GM03348 (cell line): ENCODE data around the gene SLC35F5.
"Not testable (repeated sequence)": the region's sequence is repeated elsewhere in the genome, so short reads cannot be mapped to it uniquely, and the experiment has no call there.

ENCODE experiments used
- DNase-seq: peaks from one replicate; pipeline ENCODE4 v3.0.0; 2012; ENCODE audit warnings: low spot score

Gene SLC35F5

GRCh38 chr2:113755835-113756354 lies 547 bp downstream of the SLC35F5 start:
- no peak for DNase-seq

GRCh38 chr2:113755035-113755834 lies 1.2 kb downstream of the SLC35F5 start:
- DNase-seq = peak; percentile 8

GRCh38 chr2:113754160-113754559 lies 2.3 kb downstream of the SLC35F5 start:
- no peak for DNase-seq

GRCh38 chr2:113750385-113750784 lies 6.1 kb downstream of the SLC35F5 start:
- DNase-seq = no peak

- no peak for DNase-seq
These were observed 15.4 kb downstream of the SLC35F5 start for GRCh38 chr2:113741091-113741490.

- DNase-seq = no peak
These were observed 16.6 kb downstream of the SLC35F5 start for GRCh38 chr2:113739849-113740248.

- no peak for DNase-seq
These were observed 22.3 kb downstream of the SLC35F5 start for GRCh38 chr2:113734185-113734584.

- DNase-seq = no peak
These were observed 32.4 kb downstream of the SLC35F5 start for GRCh38 chr2:113724010-113724409.

- no peak for DNase-seq
These were observed 33.0 kb downstream of the SLC35F5 start for GRCh38 chr2:113723411-113723810.

- peak; percentile 52 for DNase-seq
These were observed 36.3 kb downstream of the SLC35F5 start for GRCh38 chr2:113720167-113720566.

GRCh38 chr2:113716291-113716690 lies 40.2 kb downstream of the SLC35F5 start:
- DNase-seq = peak; percentile 29

GRCh38 chr2:113712941-113713340 lies 43.5 kb downstream of the SLC35F5 start:
- no peak for DNase-seq

- DNase-seq = no peak
These were observed 44.6 kb downstream of the SLC35F5 start for GRCh38 chr2:113711851-113712250.

GRCh38 chr2:113709022-113709421 lies 47.4 kb downstream of the SLC35F5 start:
- DNase-seq = no peak

- no peak for DNase-seq
These were observed 49.3 kb downstream of the SLC35F5 start for GRCh38 chr2:113707106-113707505.

- no peak for DNase-seq
These were observed 50.4 kb downstream of the SLC35F5 start for GRCh38 chr2:113705982-113706523.

GRCh38 chr2:113704300-113704993 lies 52.0 kb downstream of the SLC35F5 start:
- DNase-seq = not testable (repeated sequence)

GRCh38 chr2:113703386-113704299 lies 52.8 kb downstream of the SLC35F5 start:
- no peak for DNase-seq

- DNase-seq = no peak
These were observed 56.1 kb downstream of the SLC35F5 start for GRCh38 chr2:113700186-113700841.

- no peak for DNase-seq
These were observed 57.5 kb downstream of the SLC35F5 start for GRCh38 chr2:113698892-113699447.

- DNase-seq = not testable (repeated sequence)
These were observed 58.2 kb downstream of the SLC35F5 start for GRCh38 chr2:113698251-113698650.
